Common myeloid progenitor, CD34-positive (primary cell): Measurements from ENCODE around the gene PCYOX1L.
"Not testable (repeated sequence)": the region's sequence is repeated elsewhere in the genome, so short reads cannot be mapped to it uniquely, and the experiment has no call there.

Source experiments
- CTCF ChIA-PET: fragments of 350-600 bp; sonication (Branson Sonifier 250); formaldehyde crosslinking; loops from one replicate; lab custom pipeline; 2021; ENCODE audit warnings: antibody characterized with exemption; lab: Charles Lee
- POLR2A ChIA-PET: fragments of 350-600 bp; sonication (Branson Sonifier 250); formaldehyde crosslinking; loops from one replicate; lab custom pipeline; 2021; ENCODE audit warnings: antibody characterized with exemption; lab: Charles Lee
- DNase-seq, 3 donors: peaks; one replicate each; pipeline versions ENCODE4 v3.0.0 to v3.0.0-alpha.2; 2013
- H3K27ac ChIP-seq, 2 experiments: 1 replicate in 1 of 2; 2 replicates in 1 of 2; pipeline ENCODE4 v1.7.0; 2013; ENCODE audit warnings: inconsistent platforms in 2 of 2, low read length in 2 of 2, mild to moderate bottlenecking in 2 of 2, low read depth in 1 of 2, moderate library complexity in 1 of 2; ENCODE audit not compliant: severe bottlenecking in 2 of 2, insufficient read depth in 1 of 2, poor library complexity in 1 of 2
- H3K27me3 ChIP-seq, 5 experiments: replicated peaks in 2 of 5; 1 replicate in 3 of 5; 2 replicates in 2 of 5; pipeline versions ENCODE4 v1.6.1 to v1.7.0; 2013; ENCODE audit warnings: low read length in 4 of 5, mild to moderate bottlenecking in 2 of 5, moderate library complexity in 2 of 5, inconsistent platforms in 1 of 5; ENCODE audit not compliant: insufficient read depth in 5 of 5, control insufficient read depth in 4 of 5
- H3K36me3 ChIP-seq, 4 experiments: 1 replicate in 2 of 4; 2 replicates in 2 of 4; pipeline versions ENCODE4 v1.6.1 to v1.7.0; 2013; ENCODE audit warnings: low read length in 3 of 4, control low read depth in 1 of 4, mild to moderate bottlenecking in 1 of 4; ENCODE audit not compliant: control insufficient read depth in 4 of 4, insufficient read depth in 4 of 4
- H3K4me1 ChIP-seq, 4 experiments: 1 replicate in 3 of 4; 2 replicates in 1 of 4; pipeline versions ENCODE4 v1.6.1 to v1.7.1; 2013; ENCODE audit warnings: low read length in 3 of 4, mild to moderate bottlenecking in 3 of 4, control low read depth in 1 of 4, inconsistent platforms in 1 of 4, moderate library complexity in 1 of 4; ENCODE audit not compliant: control insufficient read depth in 4 of 4, insufficient read depth in 4 of 4; ENCODE audit errors: control extremely low read depth in 1 of 4
- H3K4me3 ChIP-seq, 7 experiments: 1 replicate in 4 of 7; 2 replicates in 3 of 7; pipeline versions ENCODE4 v1.5.1 to v1.7.0; 2013; ENCODE audit warnings: mild to moderate bottlenecking in 7 of 7, low read length in 6 of 7, moderate library complexity in 6 of 7, inconsistent platforms in 2 of 7, low read depth in 2 of 7, control low read depth in 1 of 7; ENCODE audit not compliant: insufficient read depth in 4 of 7, control insufficient read depth in 1 of 7; ENCODE audit errors: extremely low read depth in 1 of 7
- H3K9me3 ChIP-seq, 5 experiments: 1 replicate in 4 of 5; 2 replicates in 1 of 5; pipeline versions ENCODE4 v1.6.1 to v1.7.1; 2013; ENCODE audit warnings: low read length in 4 of 5, mild to moderate bottlenecking in 2 of 5, inconsistent platforms in 1 of 5, low read depth in 1 of 5, moderate library complexity in 1 of 5; ENCODE audit not compliant: control insufficient read depth in 4 of 5, insufficient read depth in 2 of 5; ENCODE audit errors: control extremely low read depth in 1 of 5
- WGBS: methylation state at CpG from one replicate; pipeline ENCODE4 v1.1.5; 2013; ENCODE audit not compliant: insufficient coverage; 5-methylcytosine and 5-hydroxymethylcytosine counted together

PCYOX1L gene

GRCh38 chr5:149386166-149386565 lies 28.3 kb downstream of the PCYOX1L start:
- no peak for DNase-seq

GRCh38 chr5:149387081-149387631 lies 29.3 kb downstream of the PCYOX1L start:
- H3K27me3 ChIP-seq = no peaks in the 10 kb centered on the region
- POLR2A ChIA-PET = no interaction called here
- 95% methylated on average over 8 of the region's 9 CpGs for WGBS
- H3K4me3 ChIP-seq = no peak overlapping the region
- no peaks in the 10 kb centered on the region for H3K9me3 ChIP-seq
- no peak overlapping the region for H3K27ac ChIP-seq
- CTCF ChIA-PET = interaction anchor here (1.1 to 14.2 kb wide), 7 partner anchors 13 to 185 kb away, joined by 3 to 209 read pairs (median 5); partner anchors contain the start of gene PCYOX1L
- peaks cover 0 to 8% (median 6%) of the 10 kb centered on the region in 4 experiments for H3K4me1 ChIP-seq
- no peak for DNase-seq
- H3K36me3 ChIP-seq = no peaks in the 10 kb centered on the region

More at GRCh38 chr5:149386166-149386565, 28.3 kb downstream of the PCYOX1L start:
- H3K4me1 ChIP-seq = peaks cover 0 to 8% (median 6%) of the 10 kb centered on the region in 4 experiments
- no peaks in the 10 kb centered on the region for H3K27me3 ChIP-seq
- no peaks in the 10 kb centered on the region for H3K36me3 ChIP-seq
- CTCF ChIA-PET = interaction anchor here (1.1 to 14.2 kb wide), 6 partner anchors 14 to 179 kb away, joined by 3 to 209 read pairs (median 48); partner anchors contain the start of gene PCYOX1L
- POLR2A ChIA-PET = interaction anchor here (0.5 kb wide), 1 partner anchor 1290 kb away, joined by 4 read pairs; no protein-coding TSS in a partner anchor
- 100% methylated on average over 2 of the region's 5 CpGs for whole genome bisulfite sequencing
- H3K4me3 ChIP-seq = no peak overlapping the region
- no peak overlapping the region for H3K27ac ChIP-seq
- H3K9me3 ChIP-seq = no peaks in the 10 kb centered on the region

GRCh38 chr5:149387982-149388381 lies 30.1 kb downstream of the PCYOX1L start:
- Histone ChIP-seq H3K27ac (no peak overlapping the region), H3K27me3 (no peaks in the 10 kb centered on the region), H3K4me1 (peaks cover 0 to 8% (median 6%) of the 10 kb centered on the region in 4 experiments), H3K4me3 (no peak overlapping the region), H3K9me3 (no peaks in the 10 kb centered on the region), H3K36me3 (no peaks in the 10 kb centered on the region)
- WGBS = 100% methylated on average over 1 of the region's 1 CpG
- CTCF ChIA-PET = interaction anchor here (1.4 to 14.2 kb wide), 6 partner anchors 20 to 184 kb away, joined by 3 to 209 read pairs (median 46); partner anchors contain the start of gene PCYOX1L
- POLR2A ChIA-PET = no interaction called here
- no peak for DNase-seq

GRCh38 chr5:149388498-149389190 lies 30.8 kb downstream of the PCYOX1L start:
- Histone ChIP-seq H3K27ac (no peak overlapping the region), H3K4me3 (no peak overlapping the region), H3K9me3 (no peaks in the 10 kb centered on the region), H3K27me3 (no peaks in the 10 kb centered on the region), H3K4me1 (peaks cover 0 to 8% (median 6%) of the 10 kb centered on the region in 4 experiments), H3K36me3 (no peaks in the 10 kb centered on the region)
- ChIA-PET CTCF (interaction anchor here (1.2 to 14.2 kb wide), 9 partner anchors 12 to 177 kb away, joined by 3 to 209 read pairs (median 6); partner anchors contain the start of gene PCYOX1L), POLR2A (no interaction called here)
- WGBS = 87% methylated on average over 7 of the region's 7 CpGs
- no peak for DNase-seq

GRCh38 chr5:149389552-149390495 lies 32.0 kb downstream of the PCYOX1L start:
- 89% methylated on average over 8 of the region's 11 CpGs for WGBS
- POLR2A ChIA-PET = no interaction called here

GRCh38 chr5:149391076-149391475 lies 33.2 kb downstream of the PCYOX1L start:
- 89% methylated on average over 5 of the region's 6 CpGs for WGBS
- H3K27me3 ChIP-seq, H3K27ac ChIP-seq, POLR2A ChIA-PET, H3K4me3 ChIP-seq, H3K36me3 ChIP-seq, H3K4me1 ChIP-seq, DNase-seq, H3K9me3 ChIP-seq: not testable (repeated sequence)
- CTCF ChIA-PET = interaction anchor here (0.7 to 2.2 kb wide), 8 partner anchors 10 to 70 kb away, joined by 3 to 10 read pairs (median 4); partner anchors contain the start of gene PCYOX1L

More at GRCh38 chr5:149389552-149390495, 32.0 kb downstream of the PCYOX1L start:
- CTCF ChIA-PET = interaction anchor here (1.0 to 2.2 kb wide), 12 partner anchors 10 to 173 kb away, joined by 3 to 10 read pairs (median 4); partner anchors contain the start of gene IL17B
- H3K27me3 ChIP-seq = no peaks in the 10 kb centered on the region
- DNase-seq = no peak
- H3K4me3 ChIP-seq = no peak overlapping the region
- no peaks in the 10 kb centered on the region for H3K9me3 ChIP-seq
- H3K36me3 ChIP-seq = no peaks in the 10 kb centered on the region
- no peak overlapping the region for H3K27ac ChIP-seq
- H3K4me1 ChIP-seq = peaks cover 0 to 8% (median 6%) of the 10 kb centered on the region in 4 experiments
